HepG2 (cell line): Measurements from ENCODE around the gene SRRM4. TPM values are rescaled to one million over a fixed set of nuclear protein-coding genes. Genes with fewer than 3 reads are reported as not detected.
A peak's percentile ranks its signal among the peaks of the same experiment; 100 is the strongest.

Experiments used
- ATAC-seq: fragments of 200-7000 bp; cut with Tn5 transposase; 3 replicates; pipeline ENCODE4 v1.9.1; 2020; ENCODE audit warnings: mild to moderate bottlenecking, moderate library complexity
- BruUV-seq: library from RNA; stranded (reverse); fragments of 400-500 nt; replicated peaks from 2 replicates; lab custom pipeline; 2021; lab: Mats Ljungman, UMichigan
- CTCF ChIA-PET: fragments of 300-600 bp; formaldehyde crosslinking; extraction: SDS; loops from one replicate; lab custom pipeline; 2021; ENCODE audit warnings: low total read pairs, inconsistent platforms, low intra/inter-chr PET ratio; lab: Yijun Ruan, JAX
- POLR2A ChIA-PET: fragments of 350-600 bp; sonication (Branson Sonifier 250); formaldehyde crosslinking; loops from one replicate; lab custom pipeline; 2020; ENCODE audit warnings: antibody characterized with exemption, inconsistent platforms; lab: Yijun Ruan, JAX
- DNase-seq: peaks from one replicate; pipeline ENCODE4 v3.0.0-alpha.2; 2015; ENCODE audit warnings: low spot score
- FAIRE-seq: peaks from 3 replicates; lab custom pipeline; 2011; peaks lifted over from hg19 to GRCh38; lab: Jason Lieb, UNC
- H2AFZ ChIP-seq: one replicate; pipeline ENCODE4 v1.6.1; 2011; ENCODE audit warnings: low read length, inconsistent platforms
- H3K27ac ChIP-seq: fragments of 300-600 bp; 3 replicates; pipeline ENCODE4 v1.8.0; 2011; ENCODE audit warnings: mixed run types, mild to moderate bottlenecking, mixed read lengths, low read length, inconsistent platforms; ENCODE audit not compliant: insufficient read depth; ENCODE audit errors: extremely low read length
- H3K27me3 ChIP-seq, 2 experiments: fragments of 200-600 bp in 1 of 2; 2 replicates in 1 of 2; 3 replicates in 1 of 2; pipeline versions ENCODE4 v1.6.0 to v1.8.0; 2011; ENCODE audit warnings: low read length in 2 of 2, mild to moderate bottlenecking in 2 of 2, moderate library complexity in 2 of 2, inconsistent platforms in 1 of 2; ENCODE audit not compliant: insufficient read depth in 2 of 2, control insufficient read depth in 1 of 2
- H3K36me3 ChIP-seq, 2 experiments: fragments of 200-600 bp in 1 of 2; replicated peaks in 1 of 2; 2 replicates in 1 of 2; 3 replicates in 1 of 2; pipeline versions ENCODE4 v1.5.1 to v1.8.0; 2011; ENCODE audit warnings: low read length in 2 of 2, inconsistent platforms in 1 of 2; ENCODE audit not compliant: insufficient read depth in 2 of 2, control insufficient read depth in 1 of 2
- H3K4me1 ChIP-seq: 2 replicates; pipeline ENCODE4 v1.5.1; 2012; ENCODE audit warnings: low read length, inconsistent platforms; ENCODE audit not compliant: insufficient read depth
- H3K4me2 ChIP-seq: 2 replicates; pipeline ENCODE4 v1.6.0; 2011; ENCODE audit warnings: low read depth, low read length, inconsistent platforms
- H3K4me3 ChIP-seq, 3 experiments: fragments of 200-600 bp in 1 of 3; sonication (generic), shearing (Covaris generic) in 1 of 3; replicated peaks in 1 of 3; 2 replicates each; pipeline ENCODE4 v1.5.1; 2011 to 2016; ENCODE audit warnings: low read length in 3 of 3, inconsistent platforms in 2 of 3, low read depth in 2 of 3, mild to moderate bottlenecking in 2 of 3, control low read depth in 1 of 3, mixed read lengths in 1 of 3; ENCODE audit not compliant: insufficient read depth in 1 of 3
- H3K79me2 ChIP-seq: one replicate; pipeline ENCODE4 v1.6.1; 2011; ENCODE audit warnings: low read length, inconsistent platforms; ENCODE audit not compliant: insufficient read depth
- H3K9ac ChIP-seq: 2 replicates; pipeline ENCODE4 v1.6.0; 2011; ENCODE audit warnings: mild to moderate bottlenecking, low read depth, low read length, inconsistent platforms; ENCODE audit not compliant: insufficient read depth
- H3K9me3 ChIP-seq: 2 replicates; pipeline ENCODE4 v1.5.1; 2012; ENCODE audit warnings: mild to moderate bottlenecking, low read length
- H4K20me1 ChIP-seq: 2 replicates; pipeline ENCODE4 v1.6.0; 2011; ENCODE audit warnings: inconsistent platforms, mild to moderate bottlenecking, low read length, moderate library complexity; ENCODE audit not compliant: insufficient read depth
- CTCF ChIP-seq: sonication (generic); formaldehyde crosslinking; IDR thresholded peaks from 2 replicates; pipeline ENCODE4 v1.5.0; 2020; ENCODE audit warnings: mild to moderate bottlenecking, missing genetic modification reagents, moderate library complexity
- KAT2B ChIP-seq: fragments of 150-350 bp; IDR thresholded peaks from 2 replicates; pipeline ENCODE4 v1.6.1; 2014; ENCODE audit warnings: low read depth, low read length, borderline replicate concordance
- SMC3 ChIP-seq: IDR thresholded peaks from 2 replicates; pipeline ENCODE4 v1.6.1; 2011; ENCODE audit warnings: low read length, improper control_type of control experiment
- SOX5 ChIP-seq: IDR thresholded peaks from 2 replicates; pipeline ENCODE4 v1.6.1; 2016; ENCODE audit warnings: borderline replicate concordance
- STAG1 ChIP-seq: sonication (generic); formaldehyde crosslinking; IDR thresholded peaks from 2 replicates; pipeline ENCODE4 v1.4.0; 2020; ENCODE audit warnings: missing genetic modification reagents
- TBX2 ChIP-seq: sonication (generic); formaldehyde crosslinking; IDR thresholded peaks from 2 replicates; pipeline ENCODE4 v1.5.0; 2020; ENCODE audit warnings: missing genetic modification reagents, mild to moderate bottlenecking, borderline replicate concordance
- ZKSCAN1 ChIP-seq: fragments of 150-350 bp; IDR thresholded peaks from 2 replicates; pipeline ENCODE4 v1.6.1; 2014; ENCODE audit warnings: low read length
- ZNF772 ChIP-seq: sonication (generic); formaldehyde crosslinking; IDR thresholded peaks from 2 replicates; pipeline ENCODE4 v1.5.0; 2020; ENCODE audit warnings: mild to moderate bottlenecking, missing genetic modification reagents
- WGBS: methylation state at CpG from one replicate; pipeline ENCODE4 v1.1.6; 2017; ENCODE audit warnings: low lambda C conversion rate; 5-methylcytosine and 5-hydroxymethylcytosine counted together
- in situ Hi-C: cut with HindIII; loops from 2 replicates; pipeline ENCODE4 v1.10.0; 2017; ENCODE audit warnings: low pct_unique_long_range_greater_than_20kb; ENCODE audit not compliant: extremely low pct_ligation_motif_present
- intact Hi-C: fragments of 100-400 bp; cut with micrococcal nuclease; formaldehyde crosslinking; loops from one replicate; pipeline ENCODE4 v1.10.0; 2022; ENCODE audit not compliant: unreplicated experiment
- polyA plus RNA-seq, 8 experiments: library from polyadenylated mRNA; depleted of rRNA in 3 of 8; stranded (reverse) in 7 of 8; unstranded in 1 of 8; fragments of >200 nt; fragmentation: Illumina TruSeq in 4 of 8; extraction: Trizol in 4 of 8; gene quantifications; 2 replicates each; pipeline versions ENCODE4 v1.2.1 to v1.2.3, GENCODE V29; 2011 to 2016; ENCODE audit warnings: low read depth in 4 of 8, missing spikeins in 1 of 8, mixed read lengths in 1 of 8; ENCODE audit not compliant: insufficient read depth in 1 of 8
- total RNA-seq, 5 experiments: library from RNA; depleted of rRNA; stranded (reverse); fragments of >200 nt; fragmentation: Illumina TruSeq; extraction: Trizol; gene quantifications; 2 replicates each; pipeline ENCODE4 v1.2.3, GENCODE V29; 2016; ENCODE audit warnings: low read depth in 1 of 5

SRRM4 gene
- total and polyA plus RNA-seq, 2 of the 13 experiments (the other 11 are each of a cell fraction or from before 2014, with no cell fraction given), result not detected

GRCh38 chr12:119020406-119021360 lies 39.3 kb downstream of the SRRM4 start:
- DNase-seq (peak; percentile 36), FAIRE-seq (no peak), ATAC-seq (peak; percentile 80)
- no peaks in the 10 kb centered on the region for H4K20me1 ChIP-seq
- CTCF ChIA-PET, result interaction anchor here (1.0 kb wide), 1 partner anchor 393 kb away, joined by 3 read pairs; no protein-coding TSS in a partner anchor
- H3K27me3 ChIP-seq, result peaks cover 0 to 3% of the 10 kb centered on the region in 2 experiments; a peak in 1 of 5 replicates
- in situ Hi-C loops (loop anchor here (25.0 kb wide), 1 partner anchor 392 kb away; no protein-coding TSS in a partner anchor), intact Hi-C loops (no loop called here)
- TF ChIP-seq ZKSCAN1 (no peak), CTCF (CRISPR knock-in tag) (peak; percentile 64), TBX2 (CRISPR knock-in tag) (no peak), ZNF772 (no peak), STAG1 (CRISPR knock-in tag) (peak; percentile 29), KAT2B (no peak), SMC3 (peak; percentile 45; the same call in 1 of the 2 replicates), SOX5 (CRISPR knock-in tag) (no peak)
- no peak overlapping the region for H3K9ac ChIP-seq
- no peaks in the 10 kb centered on the region for H3K9me3 ChIP-seq
- H3K27ac ChIP-seq, result no peak overlapping the region
- H3K79me2 ChIP-seq, result no peaks in the 10 kb centered on the region
- H3K4me1 ChIP-seq, result no peaks in the 10 kb centered on the region
- H2AFZ ChIP-seq, result no peak overlapping the region
- POLR2A ChIA-PET, result no interaction called here
- H3K4me3 ChIP-seq, result no peak overlapping the region
- no TSS peak for BruUV-seq
- H3K4me2 ChIP-seq, result no peak overlapping the region
- 19% methylated on average over 21 of the region's 21 CpGs for WGBS
- no peaks in the 10 kb centered on the region for H3K36me3 ChIP-seq
